Stimulated activated CD8-positive, alpha-beta memory T cell treated with anti-CD3 and anti-CD28 coated beads, Interleukin-12 subunit alpha, Interleukin-12 subunit beta, amount 100 ng/mL, for 4 hours (primary cell): ENCODE data around the gene MAU2.
"Not testable (repeated sequence)": the region's sequence is repeated elsewhere in the genome, so short reads cannot be mapped to it uniquely, and the experiment has no call there.

Source experiments
- DNase-seq: peaks from one replicate; pipeline ENCODE4 v3.0.0-alpha.2; 2020; ENCODE audit warnings: low read depth

Gene MAU2

DNA sequence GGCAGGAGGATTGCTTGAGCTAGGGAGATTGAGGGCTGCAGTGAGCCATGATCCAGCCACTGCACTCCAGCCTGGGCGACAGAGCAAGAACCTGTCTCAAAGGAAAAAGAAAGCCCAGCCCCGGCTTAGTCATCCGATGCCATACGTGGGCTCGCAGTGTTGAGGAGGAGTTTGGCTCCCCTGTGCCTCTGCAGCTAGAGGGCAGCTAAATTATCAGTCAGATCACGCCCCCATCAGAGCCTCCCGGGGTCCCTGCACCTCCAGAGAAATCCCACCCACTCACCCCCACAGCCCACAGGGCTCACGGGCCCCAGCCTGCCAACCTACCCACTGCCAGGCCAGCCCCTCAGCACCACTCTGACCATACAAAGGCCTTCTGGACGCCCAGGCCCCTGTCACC, 27.6 kb downstream of the MAU2 start:
- no peak for DNase-seq

DNA sequence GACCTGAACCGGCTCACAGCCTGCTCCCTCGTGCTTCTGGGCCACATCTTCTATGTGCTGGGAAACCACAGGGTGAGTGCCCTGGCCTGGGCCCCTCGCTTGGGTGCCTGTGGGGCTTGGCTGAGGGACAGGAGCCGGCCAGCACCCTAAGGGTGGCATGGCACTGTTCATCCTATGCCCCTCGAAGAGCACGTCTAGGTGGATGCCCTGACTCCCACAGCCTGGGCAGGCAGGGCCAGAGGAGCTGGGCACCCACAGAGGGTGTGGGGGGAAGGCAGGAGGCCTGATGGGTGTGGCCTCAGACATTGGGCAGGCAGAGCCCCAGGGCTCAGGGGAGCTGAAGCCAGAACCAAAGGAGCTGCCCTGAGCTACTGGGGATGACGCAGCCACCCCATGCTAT, 28.7 kb downstream of the MAU2 start:
- DNase-seq: no peak

DNA sequence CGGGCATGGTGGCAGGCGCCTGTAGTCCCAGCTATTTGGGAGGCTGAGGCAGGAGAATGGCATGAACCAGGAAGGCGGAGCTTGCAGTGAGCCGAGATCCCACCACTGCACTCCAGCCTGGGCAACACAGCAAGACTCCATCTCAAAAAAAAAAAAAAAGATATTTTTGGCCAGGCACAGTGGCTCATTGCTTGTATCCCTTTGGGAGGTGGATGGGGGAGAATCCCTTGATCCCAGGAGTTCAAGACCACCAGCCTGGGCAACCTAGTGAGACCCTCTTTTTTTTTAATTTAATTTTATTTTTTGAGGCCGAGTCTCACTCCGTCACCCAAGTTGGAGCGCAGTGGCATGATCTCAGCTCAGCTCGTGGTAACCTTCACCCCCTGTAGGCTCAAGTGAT, 30.1 kb downstream of the MAU2 start:
- DNase-seq: not testable (repeated sequence)

DNA sequence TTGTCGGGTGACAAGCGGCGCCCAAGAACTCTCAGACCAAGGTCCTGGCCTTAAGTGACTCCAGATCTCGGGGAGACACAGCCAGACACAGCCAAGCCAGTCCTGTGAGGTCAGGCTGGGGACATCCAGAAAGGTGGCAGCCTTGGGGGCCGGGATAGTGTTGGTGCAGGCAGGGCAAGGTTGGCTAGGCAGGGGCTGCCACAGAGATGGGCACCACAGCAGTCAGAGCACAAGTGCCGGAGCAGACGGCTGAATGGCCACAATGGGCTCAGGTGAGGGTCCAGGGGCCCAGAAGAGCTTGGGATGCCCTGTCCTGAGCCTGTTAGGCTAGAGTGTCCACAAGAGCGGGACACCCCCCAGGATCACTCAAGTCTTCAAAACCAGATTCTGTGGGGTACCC, 32.2 kb downstream of the MAU2 start:
- DNase-seq: no peak

DNA sequence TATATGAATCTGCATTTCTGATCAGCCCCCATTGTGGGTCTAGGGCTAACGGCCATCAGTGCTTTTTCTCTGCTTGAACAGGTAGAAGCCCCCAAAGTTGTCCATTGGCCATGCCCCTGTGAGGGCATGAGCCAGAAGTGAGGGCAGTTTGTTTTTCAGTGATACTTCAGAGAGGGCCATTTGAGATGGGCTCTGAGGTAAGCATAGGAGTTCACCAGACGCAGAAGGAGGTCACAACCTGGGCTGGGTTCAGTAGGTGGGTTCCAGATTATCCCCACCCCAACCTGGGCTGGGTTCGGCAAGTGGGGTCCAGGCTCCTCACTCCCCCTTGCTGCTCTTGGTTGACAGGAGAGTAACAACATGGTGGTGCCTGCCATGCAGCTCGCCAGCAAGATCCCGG, 33.4 kb downstream of the MAU2 start:
- no peak for DNase-seq

DNA sequence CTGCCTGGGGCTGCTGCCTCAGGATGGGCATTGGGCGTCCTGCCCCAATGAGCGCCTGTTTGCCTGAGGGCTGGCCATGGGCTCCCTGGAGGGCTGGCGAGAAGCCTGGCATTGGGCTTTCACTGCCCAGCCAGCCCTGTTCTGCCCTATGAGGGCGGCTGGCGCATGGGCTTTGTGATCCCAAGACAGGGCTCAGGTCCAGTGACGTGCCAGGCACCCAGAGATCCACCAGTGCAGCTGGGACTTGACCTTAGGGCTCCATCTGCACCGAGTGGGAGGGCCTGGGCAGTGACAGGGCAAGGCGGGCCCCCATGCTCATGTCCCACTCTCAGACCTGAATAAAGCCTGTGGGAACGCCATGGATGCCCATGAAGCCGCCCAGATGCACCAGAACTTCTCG, 34.3 kb downstream of the MAU2 start:
- no peak for DNase-seq

DNA sequence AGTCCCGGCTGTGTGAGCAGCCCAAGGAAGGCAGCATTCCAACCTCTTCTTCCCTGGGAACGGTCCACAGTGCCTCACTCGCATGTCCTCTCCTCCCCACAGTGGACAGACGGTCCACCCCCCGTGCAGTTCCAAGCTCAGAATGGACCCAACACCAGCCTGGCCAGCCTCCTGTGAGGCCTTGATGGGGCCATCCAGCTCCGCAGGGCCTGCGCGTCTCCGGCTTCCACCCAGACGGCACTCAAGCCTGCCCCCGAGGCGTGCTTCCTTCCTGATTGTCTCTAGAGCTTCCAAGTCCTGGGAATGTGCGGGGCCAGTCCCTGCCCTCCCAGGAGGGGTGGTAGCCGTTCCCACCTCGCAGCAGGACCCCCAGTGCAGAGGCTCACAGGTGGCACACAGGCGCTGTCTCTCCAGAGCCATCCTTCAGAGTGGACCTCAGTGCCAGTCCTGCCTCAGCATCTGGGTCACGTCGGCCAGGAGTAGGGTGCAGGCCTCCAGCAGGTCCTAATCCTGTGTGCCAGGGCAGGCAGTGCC, 35.0 kb downstream of the MAU2 start:
- no peak for DNase-seq

DNA sequence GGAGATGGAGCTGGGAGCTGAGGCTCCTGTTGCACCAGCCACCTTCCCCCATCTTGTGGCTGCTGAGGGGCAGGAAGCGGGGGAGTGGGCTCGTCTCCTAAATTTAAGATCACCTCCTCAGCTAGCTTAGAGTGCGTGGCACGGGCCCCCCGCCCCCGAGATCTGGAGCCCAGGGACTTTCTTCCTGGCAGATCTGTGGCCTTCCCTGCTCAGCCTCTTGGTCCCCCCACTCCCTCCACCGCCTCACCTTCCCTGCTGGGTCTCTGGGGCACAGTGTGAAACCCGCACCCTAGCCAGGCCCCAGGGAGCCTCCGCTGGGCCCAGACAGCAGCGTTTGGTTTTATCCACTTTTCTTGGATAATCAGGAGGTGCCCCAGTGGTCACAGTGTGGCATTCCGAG, 35.9 kb downstream of the MAU2 start:
- no peak for DNase-seq

DNA sequence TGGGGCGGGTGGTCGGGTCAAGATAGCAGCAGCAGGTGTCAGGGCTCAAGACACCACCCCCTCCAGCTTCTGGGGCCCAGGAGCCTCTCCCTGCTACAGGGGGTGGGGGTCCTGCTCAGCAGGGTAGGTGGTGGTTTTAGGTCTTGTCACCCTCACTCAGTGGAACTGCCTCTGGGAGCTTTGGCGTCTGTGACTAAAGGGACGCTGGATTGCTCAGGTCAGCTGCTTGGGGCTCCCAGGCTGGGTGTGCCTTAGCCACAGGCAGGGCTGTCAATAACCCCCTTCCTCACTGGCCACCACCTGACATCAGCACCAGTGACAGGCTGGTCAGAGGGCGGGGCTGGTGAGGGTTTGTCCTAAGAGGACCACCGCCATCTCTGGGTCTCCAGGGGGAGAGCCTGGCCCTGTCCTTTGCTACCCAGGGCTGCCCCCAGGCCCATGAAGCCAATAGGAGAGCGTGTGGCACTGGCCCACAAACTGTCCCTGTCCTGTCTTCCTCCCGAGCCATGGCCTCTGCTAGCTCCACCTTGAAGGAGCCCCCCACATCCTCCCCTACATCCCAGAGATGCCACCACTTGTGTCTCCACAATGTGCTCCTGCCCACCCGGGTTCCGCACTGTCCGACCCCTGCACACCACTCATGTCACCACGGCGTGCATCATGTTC, 36.4 kb downstream of the MAU2 start:
- DNase-seq: no peak

DNA sequence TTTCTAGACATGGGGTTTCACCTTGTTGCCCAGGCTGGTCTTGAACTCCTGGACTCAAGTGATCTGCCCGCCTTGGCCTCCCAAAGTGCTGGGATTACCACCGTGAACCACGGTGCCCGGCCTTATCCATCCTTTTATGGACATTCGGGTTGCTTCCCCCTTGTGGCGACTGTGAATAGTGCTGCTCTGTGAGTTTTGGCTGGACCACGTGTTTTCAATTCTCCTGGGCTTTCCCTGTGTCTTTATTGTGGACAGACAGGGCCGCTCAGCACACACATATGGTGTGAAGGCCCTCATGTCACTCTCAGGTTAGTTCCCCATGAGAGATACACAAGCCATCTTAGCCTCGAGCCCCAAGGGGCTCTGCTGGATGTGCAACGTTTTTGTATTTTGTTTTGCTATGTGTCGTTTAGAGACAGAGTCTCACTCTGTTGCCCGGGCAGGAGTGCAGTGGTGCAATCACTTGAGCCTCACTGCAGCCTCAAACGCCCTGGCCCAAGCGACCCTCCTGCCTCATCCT, 40.5 kb downstream of the MAU2 start:
- peak; percentile 32 for DNase-seq

DNA sequence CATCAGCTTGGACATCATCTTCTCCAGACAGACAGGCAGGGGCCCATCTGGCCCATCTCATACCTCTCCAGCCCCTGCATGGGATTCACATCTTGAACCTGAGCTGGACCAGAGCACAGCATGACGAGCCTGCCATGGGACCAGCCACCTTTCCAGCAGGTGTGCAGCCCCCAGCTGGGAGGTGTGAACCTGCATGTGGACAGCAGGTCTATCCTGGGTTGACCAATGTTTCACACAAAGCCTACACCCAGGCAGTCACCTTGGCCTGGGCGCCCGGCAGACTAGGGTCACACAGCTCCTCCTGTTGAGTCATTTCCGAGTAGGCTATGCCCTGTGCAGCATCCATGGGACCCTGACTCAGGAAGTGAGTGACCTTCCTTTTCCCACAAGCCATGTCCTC, 41.4 kb downstream of the MAU2 start:
- no peak for DNase-seq

DNA sequence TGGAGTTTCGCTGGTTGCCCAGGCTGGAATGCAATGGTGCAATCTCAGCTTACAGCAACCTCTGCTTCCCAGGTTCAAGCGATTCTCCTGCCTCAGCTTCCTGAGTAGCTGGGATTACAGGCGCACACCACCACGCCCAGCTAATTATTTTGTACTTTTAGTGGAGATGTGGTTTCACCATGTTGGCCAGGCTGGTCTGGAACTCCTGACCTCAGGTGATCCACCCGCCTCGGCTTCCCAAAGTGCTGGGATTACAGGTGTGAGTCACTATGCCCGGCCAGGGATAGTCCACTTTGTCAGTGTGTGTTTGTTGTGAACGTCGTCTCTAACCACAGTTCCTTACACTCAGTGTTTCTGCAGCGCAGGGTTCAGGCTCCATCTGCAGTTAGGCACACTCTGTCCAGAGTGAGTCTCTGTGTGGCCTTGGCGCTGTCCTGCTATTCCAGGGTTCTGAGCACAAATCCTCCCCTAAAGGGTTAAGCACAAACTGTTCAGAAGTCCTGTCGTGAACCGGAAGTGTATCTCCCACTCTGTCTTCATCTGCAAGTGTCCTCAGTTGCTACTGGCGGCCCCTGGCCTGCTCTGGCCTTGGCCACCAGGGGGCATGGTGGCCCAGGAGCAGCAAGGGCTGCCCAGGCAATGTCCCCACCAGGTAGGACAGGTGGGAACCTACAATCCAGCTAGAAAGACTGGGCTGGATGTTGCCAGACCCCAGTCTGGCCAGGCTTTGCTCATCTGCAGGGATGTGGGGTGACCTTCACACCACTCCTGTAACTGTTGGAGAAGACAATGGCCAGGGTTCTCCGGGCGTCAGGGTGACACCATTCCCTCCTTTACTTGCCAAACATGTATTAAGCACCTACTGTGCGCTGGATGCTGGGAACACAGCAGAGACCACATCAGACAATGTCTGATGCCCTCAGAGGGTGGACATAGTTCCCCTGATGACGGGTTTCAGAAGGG, 46.1 kb downstream of the MAU2 start:
- DNase-seq: peak; percentile 50

DNA sequence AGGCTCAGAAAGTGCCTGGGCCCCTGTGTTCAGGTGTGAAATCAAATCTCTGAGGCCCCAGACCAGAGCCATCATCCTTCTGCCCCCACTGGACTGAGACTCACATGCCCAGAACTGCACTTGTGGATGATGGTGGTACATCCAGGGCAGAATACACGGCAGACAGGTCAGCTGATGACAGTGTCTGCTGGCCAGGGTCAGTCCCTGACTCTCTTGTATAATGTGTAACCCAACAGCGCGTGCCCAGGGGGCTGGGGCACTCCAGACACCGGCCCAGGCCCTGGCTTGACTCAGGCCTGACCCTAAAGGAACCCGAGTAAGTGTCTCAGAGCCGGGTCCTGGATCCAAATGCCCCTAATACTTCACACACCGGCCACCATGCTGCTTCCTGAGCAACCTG, 47.5 kb downstream of the MAU2 start:
- no peak for DNase-seq

DNA sequence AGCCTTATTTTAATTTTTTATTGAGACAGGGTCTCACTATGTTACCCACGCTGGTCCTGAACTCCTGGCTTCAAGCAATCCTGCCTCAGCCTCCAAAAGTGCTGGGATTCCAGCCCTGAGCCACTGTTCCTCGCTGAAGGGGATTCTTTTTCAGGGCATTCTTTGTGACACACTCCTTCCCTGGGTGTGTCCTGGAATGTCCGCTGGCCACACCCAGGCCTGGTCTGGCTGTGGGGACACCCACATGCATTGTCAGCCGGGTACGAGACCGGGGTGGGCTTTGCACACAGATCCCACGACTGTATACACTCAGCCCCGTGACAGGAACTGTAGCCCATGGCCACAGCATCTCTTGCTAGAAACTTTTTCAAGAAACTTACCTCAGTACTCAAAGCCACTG, 50.4 kb downstream of the MAU2 start:
- DNase-seq: no peak

DNA sequence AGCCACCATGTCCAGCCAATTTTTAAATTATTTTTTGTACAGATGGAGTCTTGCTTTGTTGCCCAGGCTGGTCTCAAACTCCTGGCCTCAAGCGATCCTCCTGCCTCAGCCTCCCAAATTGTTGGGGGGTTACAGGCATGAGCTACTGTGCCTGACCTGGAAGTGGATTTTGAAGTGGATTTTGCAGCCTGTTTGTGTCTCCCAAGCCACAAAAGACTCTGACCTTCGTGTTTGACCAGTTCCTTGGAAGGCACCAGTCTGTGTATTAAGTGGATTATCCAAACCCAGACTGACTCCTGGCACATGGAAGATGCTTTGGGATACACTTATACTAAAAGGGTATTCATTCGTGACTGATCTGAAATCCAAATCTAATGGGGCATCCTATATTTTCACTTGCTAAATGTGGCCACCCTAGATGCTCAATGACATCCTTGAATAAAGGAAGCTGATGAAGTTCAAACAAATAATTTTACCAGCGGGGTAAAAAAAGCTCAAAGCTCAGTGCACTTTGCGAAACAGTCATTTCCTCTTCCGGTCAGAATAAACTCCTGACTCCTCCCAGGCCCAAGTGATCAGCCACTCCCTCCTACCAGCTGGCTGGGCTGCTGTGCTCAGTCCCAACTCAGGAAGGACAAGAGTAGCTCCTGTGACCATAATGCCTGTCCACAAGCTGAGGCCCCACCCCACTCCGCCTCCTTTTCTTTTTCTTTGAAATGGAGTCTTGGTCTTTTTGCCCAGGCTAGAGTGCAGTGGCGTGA, 52.2 kb downstream of the MAU2 start:
- no peak for DNase-seq

DNA sequence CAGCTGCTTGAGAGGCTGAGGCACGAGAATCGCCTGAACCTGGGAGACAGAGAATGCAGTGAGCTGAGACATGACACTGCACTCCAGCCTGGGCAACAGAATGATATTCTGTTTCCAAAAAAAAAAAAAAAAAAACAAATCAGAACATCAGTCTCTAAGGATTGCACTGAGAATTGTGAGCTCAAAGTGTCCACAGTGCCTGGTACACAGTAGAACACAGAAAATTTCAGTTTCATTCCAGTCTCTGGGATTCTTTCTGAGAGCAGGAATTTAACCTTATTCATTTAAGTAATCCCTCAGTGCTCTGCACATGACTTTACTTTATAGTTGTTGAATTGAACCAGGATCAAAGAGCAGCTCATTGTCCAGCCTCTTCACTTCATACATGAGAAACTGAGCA, 58.9 kb downstream of the MAU2 start:
- no peak for DNase-seq

DNA sequence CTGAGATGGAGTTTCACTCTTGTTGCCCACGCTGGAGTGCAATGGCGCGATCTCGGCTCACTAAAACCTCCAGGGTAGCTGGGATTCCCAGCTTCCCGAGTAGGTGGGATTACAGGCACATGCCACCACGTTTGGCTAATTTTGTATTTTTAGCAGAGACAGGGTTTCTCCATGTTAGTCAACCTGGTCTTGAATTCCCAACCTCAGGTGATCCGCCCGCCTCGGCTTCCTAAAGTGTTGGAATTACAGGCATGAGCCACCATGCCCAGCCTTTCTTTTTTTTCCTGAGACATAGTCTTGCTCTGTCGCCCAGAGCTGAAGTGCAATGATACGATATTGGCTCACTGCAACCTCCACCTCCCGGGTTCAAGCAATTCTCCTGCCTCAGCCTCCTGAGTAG, 59.7 kb downstream of the MAU2 start:
- not testable (repeated sequence) for DNase-seq

DNA sequence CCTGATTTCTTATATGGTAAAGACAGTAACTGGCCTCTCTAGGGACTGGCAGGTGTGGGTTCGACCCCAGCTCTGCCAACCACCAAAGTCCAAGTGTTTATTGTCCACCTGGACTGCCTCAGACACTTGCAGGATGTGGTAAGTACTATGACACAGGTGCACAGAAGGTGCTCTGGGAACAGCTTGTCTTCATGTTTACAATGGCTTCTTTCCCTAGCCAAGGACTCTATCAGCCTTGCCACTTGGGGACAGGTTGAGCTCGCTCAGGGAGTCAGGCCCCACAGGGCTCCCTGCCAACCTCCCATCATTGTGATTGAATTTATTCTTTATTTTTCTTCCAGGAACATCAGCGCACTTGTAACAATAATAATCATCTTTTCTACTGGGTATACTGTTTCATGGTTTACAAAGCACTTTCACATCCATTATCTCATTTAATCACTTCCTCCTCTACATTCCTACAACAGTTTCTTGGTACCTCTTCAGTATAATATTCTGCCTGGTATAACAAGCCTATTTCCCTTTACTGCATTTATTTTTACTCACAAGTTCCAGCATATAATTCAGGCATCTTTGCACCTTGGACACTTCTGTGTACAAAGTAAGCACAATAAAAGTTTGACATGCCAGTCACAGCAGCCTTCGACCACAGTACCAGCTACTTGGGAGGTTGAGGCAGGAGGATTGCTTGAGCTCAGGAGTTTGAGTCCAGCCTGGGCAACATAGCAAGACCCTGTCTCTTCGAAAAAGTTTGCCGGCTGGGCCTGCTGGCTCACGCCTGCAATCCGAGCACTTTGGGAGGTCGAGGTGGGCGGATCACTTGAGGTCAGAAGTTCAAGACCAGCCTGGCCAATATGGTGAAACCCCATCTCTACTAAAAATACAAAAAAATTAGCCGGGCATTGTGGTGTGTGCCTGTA, 60.6 kb downstream of the MAU2 start:
- DNase-seq: no peak

DNA sequence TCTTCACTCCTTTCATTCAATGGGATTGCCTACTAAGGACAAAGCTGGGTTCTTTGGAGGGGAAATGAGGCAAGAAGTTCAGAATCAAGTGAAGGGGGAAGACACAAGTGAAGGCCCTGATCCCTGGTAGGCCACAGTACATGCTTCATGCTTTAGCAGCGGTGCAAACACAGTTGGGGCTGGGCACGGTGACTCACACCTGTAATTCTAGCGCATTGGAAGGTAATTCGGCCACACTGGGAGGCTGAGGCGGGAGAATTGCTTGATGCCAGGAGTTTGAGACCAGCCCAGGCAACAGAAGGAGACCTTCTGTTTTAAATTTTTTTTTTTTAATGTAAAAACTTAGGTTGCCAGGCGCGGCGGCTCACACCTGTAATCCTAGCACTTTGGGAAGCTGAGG, 61.5 kb downstream of the MAU2 start:
- no peak for DNase-seq

DNA sequence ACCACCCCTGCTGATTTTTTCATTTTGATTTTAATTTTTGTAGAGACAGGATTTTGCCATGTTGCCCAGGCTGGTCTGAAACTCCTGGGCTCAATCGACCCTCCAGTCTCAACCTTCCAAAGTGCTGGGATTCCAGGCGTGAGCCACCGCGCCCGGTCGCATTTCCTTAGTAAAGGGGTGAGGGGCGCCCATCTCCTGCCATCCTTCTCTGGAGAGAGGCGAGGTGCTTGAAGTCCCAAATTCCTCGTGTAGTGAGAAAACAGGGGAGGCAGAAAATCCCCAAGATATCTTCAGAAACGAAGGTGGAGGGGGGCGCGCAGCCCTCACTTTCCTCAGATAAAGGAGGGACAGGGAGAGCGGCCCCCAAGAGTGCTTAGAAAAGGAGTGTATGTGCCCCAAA, 63.9 kb downstream of the MAU2 start:
- no peak for DNase-seq
